Ishikawa (cell line): ENCODE data around the gene SUPT5H.

Experiments
- CREB1 ChIP-seq: IDR thresholded peaks from 2 replicates; pipeline ENCODE4 v1.6.1; 2012; ENCODE audit warnings: low read depth
- EP300 ChIP-seq: IDR thresholded peaks from 2 replicates; pipeline ENCODE4 v1.6.1; 2012; ENCODE audit warnings: borderline replicate concordance
- FOXM1 ChIP-seq: IDR thresholded peaks from 2 replicates; pipeline ENCODE4 v1.6.1; 2012; ENCODE audit warnings: low read depth, borderline replicate concordance
- YY1 ChIP-seq: IDR thresholded peaks from 2 replicates; pipeline ENCODE4 v1.6.1; 2012; ENCODE audit warnings: low read depth
- TF ChIP-seq, protein P1 (sequence below): IDR thresholded peaks from 2 replicates; pipeline ENCODE4 v1.6.1; 2012; ENCODE audit warnings: low read depth, mild to moderate bottlenecking

DNA sequence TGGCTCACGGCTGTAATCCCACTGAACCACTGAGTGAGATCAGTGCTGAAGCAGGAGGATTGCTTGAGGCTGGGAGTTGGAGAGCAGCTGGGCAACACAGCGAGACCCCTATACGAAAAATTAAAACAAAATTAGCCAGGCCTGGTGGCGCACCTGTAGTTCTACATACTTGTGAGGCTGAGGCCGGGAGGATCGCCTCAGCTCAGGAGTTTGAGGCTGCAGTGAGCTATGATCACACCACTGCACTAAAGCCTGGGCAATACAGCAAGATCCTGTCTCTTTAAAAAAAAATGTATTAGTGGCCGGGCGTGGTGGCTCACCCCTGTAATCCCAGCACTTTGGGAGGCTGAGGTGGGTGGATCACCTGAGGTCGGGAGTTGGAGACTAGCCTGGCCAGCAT is 63.2 kb downstream of the SUPT5H start:
- no peak for TF ChIP-seq EP300
- no peak for TF ChIP-seq CREB1
- TF ChIP-seq YY1, result no peak
- no peak for TF ChIP-seq FOXM1
- TF ChIP-seq, protein P1, sequence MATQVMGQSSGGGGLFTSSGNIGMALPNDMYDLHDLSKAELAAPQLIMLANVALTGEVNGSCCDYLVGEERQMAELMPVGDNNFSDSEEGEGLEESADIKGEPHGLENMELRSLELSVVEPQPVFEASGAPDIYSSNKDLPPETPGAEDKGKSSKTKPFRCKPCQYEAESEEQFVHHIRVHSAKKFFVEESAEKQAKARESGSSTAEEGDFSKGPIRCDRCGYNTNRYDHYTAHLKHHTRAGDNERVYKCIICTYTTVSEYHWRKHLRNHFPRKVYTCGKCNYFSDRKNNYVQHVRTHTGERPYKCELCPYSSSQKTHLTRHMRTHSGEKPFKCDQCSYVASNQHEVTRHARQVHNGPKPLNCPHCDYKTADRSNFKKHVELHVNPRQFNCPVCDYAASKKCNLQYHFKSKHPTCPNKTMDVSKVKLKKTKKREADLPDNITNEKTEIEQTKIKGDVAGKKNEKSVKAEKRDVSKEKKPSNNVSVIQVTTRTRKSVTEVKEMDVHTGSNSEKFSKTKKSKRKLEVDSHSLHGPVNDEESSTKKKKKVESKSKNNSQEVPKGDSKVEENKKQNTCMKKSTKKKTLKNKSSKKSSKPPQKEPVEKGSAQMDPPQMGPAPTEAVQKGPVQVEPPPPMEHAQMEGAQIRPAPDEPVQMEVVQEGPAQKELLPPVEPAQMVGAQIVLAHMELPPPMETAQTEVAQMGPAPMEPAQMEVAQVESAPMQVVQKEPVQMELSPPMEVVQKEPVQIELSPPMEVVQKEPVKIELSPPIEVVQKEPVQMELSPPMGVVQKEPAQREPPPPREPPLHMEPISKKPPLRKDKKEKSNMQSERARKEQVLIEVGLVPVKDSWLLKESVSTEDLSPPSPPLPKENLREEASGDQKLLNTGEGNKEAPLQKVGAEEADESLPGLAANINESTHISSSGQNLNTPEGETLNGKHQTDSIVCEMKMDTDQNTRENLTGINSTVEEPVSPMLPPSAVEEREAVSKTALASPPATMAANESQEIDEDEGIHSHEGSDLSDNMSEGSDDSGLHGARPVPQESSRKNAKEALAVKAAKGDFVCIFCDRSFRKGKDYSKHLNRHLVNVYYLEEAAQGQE, result no peak
